ENCODE measurements around the gene MT1A.
"Not testable (repeated sequence)": the region's sequence is repeated elsewhere in the genome, so short reads cannot be mapped to it uniquely, and the experiment has no call there.

The MT1A gene

DNA sequence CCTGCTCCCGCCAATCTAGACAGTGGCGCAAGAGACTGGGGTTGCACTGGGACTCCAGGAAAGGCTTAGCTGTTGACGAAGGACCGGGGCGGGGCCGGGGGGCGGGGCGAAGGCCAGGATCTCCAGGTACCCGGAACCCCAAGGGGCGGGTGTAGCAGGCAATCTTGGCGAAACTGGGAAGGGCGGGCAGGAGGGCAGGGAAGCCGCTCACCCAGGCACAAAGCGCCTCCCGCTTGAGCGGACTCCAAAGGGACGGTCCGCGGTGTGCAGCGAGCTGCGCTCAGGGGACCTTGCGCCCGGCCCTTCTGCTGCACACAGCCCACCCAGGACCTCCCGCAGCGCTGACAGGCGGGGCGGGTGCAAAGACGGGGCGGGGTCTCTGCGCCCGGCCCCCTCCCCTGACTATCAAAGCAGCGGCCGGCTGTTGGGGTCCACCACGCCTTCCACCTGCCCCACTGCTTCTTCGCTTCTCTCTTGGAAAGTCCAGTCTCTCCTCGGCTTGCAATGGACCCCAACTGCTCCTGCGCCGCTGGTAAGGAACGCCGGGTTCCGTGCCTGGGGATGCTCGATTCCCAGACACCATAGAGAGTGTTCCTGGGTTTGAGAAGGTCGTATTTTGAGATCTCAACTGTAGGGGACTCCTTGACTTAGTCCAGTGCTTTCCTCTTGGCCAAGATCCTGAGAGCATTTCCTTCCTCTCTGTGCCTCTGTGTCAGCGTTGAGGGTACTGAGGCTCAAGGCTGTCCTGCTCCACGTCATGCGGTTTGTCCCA, 19.3 kb downstream of the MT1A start, which contains the start of gene MT1F:
TSS of gene MT1F (plus strand) at position 405 of the 772 bp plus-strand sequence. CDS start at position 505, 100 bp downstream.
- DNase-seq (ENCODE audit: low read depth, low spot score), result no peak

DNA sequence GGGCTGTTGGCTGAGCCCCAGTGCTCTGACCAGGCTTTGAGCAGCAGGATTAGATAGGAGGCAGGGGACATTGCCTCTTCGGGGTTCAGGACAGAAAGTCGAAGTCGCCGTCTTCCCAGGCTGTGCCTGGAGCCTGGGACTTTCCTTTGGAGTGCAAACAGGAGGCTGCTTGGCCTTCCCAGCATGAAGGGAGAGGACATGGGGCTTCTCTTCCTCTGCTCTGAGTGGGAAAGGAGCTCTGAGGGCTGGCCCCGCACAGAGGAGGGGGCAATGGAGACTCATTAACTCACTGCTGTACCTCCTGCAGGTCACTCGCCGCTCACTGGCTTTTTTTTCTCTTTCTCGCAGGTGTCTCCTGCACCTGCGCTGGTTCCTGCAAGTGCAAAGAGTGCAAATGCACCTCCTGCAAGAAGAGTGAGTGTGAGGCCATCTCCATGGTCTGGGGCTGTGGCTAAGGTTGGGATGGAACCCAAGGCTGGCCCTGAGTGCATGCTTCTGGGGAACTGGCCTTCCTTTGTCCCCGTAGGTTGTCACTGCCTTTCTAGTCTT, 19.9 kb downstream of the MT1A start:
- no peak for DNase-seq (ENCODE audit: low read depth, low spot score)

DNA sequence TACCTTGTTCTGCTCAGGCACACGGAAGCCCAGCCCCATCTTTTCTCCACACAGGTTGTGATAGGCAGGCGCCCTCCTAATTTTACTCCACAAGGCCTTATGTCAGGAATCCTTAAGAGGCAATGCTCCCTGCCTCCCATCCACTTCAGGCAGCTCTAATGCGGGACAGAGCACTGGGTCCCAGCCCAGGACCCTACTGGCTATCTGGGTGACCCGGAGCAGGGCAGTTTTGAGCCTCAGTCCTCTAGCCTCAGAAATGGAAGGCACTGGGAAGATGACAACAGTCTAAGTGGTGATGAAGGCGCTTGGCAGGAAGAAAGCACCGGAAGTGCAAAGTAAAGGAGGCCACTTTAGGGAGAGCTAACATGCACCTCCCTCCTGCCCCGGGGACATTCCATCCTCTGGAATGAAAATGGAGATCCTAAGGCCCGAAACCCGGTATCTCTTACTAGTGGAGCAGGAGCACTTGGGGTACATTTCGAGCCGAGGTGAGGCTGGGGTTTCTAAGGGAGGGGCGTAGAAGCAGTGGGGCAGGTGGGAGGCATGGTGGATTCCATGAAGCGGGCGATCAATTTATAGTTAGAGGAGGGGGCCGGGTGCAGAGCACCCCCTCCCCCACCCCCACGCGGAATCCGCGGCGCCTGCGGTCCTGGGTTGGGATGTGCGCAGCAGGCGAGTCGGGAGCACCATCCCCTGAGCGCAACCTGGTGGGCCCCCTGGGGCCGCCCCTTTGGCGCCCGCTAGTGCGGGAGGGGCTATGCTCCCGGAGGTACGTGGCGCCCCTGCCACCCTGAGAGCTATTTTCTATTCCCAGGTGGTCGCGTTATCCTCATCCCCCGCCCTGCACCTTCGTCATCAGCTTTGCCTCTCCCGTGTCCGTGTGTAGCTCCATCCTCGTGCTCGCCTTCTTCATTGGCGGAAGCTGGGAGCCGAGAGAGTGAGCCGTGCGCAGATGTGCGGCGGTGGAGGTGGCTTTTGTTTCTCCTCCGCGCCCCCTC, 24.2 kb downstream of the MT1A start:
- no peak for DNase-seq (ENCODE audit: low read depth, low spot score)

DNA sequence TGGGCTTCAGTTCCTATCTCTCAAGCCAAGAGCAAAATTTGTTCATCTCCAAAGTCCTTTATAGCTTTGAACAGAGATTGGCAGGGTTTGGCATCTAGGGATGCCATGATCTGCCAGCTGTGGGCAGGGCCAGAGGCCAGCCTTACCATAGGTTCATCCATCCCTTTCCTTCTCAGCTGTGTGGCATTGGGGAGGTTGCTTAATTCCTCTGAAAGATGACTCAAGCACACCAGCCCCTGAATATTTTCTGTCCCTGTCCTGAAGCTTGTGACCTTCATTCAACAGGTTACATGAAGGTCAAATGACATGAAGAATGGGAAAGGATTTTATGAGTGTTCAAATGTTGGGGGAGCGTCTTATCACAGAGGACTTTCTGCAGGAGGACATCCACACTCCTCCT, 26.0 kb downstream of the MT1A start:
- DNase-seq (ENCODE audit: low read depth, low spot score), result no peak

DNA sequence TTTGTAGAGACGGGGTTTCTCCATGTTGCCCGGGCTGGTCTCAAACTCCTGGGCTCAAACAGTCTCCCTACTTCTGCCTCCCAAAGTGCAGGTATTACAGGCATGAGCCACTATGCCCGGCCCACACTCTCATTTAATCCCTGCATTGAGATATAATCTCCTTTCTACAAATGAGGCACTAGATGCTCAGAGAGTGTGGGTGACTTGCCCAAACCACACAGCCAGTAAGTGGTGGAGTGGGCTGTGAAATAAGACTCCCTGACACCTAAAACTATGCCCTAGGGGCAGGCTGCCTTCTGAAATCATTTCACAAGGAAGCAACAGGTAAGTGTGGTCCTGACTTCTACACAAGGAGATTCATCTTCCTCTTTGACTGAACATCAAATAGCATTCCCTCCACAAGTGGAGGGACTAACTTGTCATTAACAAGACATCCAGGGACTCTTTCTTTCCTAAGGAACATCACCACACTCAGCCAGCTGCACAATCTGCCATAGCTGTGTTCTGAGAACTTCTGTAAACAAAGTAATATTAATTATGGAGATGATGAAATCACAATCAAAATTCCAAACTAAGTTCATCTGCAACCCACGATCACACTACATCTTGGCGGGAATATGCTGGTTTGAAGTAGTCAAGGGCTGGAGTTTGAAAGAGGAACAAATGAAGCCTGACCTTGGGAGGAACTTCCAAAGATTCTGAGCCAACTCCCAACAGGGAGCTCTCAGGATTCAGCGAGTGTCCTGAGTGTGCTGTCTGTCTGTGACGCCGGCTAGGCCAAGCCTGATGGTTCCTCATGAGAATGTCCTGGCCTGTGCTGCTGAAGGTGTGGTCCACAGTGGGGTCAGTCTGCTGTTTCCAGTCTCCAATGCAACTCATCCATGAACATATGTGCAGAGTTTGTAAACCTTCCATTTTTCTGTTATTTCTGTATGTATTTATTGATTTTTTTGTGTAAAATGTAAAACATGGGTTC, 27.1 kb downstream of the MT1A start:
- DNase-seq (ENCODE audit: low read depth, low spot score), result not testable (repeated sequence)

DNA sequence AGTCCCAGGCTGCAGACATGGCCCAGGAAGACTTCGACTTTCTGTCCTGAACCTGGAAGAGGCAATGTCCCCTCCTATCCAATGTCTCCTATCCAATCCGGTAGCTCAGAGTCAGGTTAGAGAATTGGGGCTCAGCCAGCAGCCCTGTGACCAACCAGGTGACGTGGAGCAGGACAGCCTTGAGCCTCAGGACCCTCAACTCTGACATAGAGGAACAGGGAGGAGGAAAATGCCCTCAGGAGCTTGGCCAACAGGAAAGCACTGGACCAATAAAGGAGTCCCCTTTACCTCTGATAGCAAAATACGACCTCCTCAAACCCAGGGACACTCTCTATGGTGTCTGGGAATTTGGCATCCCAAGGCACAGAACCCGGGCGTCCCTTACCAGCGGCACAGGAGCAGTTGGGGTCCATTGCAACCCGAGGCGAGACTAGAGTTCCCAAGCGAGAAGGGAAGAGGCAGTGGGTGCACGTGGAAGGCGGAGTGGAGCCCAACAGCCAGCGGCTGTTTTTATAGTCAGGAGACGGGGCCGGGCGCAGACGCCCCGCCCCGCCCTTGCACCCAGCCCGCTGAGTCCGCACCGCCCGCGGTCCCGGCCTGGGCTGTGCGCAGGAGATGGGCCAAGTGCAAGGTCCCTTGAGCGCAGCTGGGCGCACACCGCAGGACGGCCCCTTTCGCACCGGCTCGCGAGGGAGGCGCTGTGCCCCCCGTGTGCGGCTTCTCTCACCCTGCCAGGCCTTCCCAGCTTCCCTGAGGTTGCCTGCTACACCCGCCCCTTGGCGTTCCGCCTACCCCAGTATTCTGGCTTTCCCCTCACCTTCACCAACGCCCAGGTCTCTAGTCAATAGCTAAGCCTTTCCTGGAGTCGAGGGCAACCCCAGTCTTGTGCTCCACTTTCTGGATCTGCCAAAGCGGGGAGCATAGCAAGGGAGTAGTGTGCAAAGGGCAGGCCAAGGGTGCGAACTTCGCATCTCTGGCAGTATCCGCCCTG, 29.4 kb downstream of the MT1A start, which contains the start of gene MT1G:
TSS of gene MT1G (minus strand) at position 485 of the 991 bp plus-strand sequence. CDS start at position 413, 72 bp downstream.
- no peak for DNase-seq (ENCODE audit: low read depth, low spot score)

DNA sequence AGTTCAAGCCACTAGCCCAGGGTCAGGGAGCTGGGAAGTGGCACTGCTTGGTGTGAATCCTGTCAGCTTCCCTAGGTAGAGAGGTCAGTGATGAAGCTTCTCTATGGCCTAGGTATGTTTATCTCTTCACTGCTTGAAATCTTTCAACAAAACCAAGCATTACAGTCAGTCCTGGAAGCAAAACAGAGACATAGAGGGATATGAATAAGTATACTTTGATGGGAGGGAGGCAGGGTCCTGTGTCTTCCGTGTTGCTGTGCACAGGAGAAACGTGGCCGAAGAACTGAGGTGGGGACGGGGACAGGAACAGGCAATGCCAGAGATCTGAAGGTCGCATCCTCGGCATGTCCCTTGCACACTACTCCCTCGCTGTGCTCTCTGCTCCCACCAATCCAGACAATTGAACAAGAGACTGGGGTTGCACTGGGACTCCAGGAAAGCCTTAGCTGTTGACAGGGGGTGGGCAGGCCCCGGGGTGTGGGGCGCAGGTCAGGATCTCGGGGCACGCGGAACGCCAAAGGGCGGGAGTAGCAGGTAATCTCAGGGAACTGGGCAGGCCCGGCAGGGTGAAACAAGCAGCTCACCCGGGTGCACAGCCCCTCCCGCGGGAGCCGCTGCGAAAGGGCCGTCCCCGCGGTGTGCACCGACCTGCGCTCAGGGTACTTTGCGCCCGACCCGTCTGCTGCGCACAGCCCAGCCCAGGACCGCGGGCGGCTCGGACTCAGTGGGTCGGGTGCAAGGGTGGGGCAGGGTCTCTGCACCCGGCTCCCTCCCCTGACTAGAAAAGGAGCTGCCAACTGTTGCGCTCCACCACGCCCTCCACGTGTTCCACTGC, 30.8 kb downstream of the MT1A start, which contains the start of gene MT1H:
TSS of gene MT1H (plus strand) at position 810 of the 835 bp plus-strand sequence. CDS start 71 bp downstream, outside the sequence.
- no peak for DNase-seq (ENCODE audit: low read depth, low spot score)

DNA sequence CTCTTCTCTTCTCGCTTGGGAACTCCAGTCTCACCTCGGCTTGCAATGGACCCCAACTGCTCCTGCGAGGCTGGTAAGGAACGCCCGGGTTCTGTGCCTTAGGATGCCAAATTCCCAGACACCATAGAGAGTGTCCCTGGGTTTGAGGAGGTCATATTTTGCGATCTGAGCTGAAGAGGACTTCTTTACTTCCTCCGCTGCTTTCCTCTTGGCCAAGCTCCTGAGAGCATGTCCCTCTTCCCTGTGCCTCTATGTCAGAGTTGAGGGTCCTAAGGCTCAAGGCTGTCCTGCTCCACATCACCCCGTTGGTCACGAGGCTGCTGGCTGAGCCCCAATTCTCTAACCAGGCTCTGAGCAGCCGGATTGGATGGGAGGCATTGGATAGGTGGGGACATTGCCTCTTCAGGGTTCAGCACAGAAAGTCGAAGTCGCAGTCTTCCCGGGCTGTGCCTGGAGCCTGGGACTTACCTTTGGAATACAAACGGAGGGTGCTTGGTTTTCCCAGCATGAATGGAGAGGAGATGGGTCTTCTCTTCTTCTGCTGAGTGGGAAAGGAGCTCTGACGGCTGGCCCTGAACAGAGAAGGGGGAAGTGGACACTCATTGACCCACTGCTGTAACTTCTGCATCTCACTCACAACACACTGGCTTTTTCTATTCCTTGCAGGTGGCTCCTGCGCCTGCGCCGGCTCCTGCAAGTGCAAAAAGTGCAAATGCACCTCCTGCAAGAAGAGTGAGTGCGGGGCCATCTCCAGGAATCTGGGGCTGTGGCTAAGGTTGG, 31.6 kb downstream of the MT1A start:
- DNase-seq (ENCODE audit: low read depth, low spot score), result no peak

DNA sequence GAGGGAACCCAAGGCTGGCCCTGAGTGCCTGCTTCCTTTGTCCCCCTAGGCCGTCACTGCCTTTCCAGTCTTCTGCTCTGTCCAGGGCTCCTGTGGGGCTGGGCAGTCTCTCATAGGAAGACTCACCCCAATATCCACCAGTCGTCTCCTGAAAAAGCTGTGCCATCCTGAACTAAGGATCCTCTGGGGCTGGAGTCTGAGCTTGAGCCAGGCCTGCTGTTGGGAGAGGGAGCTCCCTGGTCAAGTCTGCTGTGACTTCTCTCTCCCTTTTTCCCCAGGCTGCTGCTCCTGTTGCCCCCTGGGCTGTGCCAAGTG, 32.1 kb downstream of the MT1A start:
- no peak for DNase-seq (ENCODE audit: low read depth, low spot score)

DNA sequence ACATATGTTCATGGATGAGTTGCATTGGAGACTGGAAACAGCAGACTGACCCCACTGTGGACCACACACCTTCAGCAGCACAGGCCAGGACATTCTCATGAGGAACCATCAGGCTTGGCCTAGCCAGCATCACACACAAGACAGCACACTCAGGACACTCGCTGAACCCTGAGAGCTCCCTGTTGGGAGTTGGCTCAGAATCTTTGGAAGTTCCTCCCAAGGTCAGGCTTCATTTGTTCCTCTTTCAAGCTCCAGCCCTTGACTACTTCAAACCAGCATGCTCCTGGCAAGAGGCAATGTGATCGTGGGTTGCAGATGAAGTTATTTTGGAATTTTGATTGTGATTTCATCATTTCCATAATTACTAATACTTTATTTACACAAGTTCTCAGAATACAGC, 33.2 kb downstream of the MT1A start:
- not testable (repeated sequence) for DNase-seq (ENCODE audit: low read depth, low spot score)

DNA sequence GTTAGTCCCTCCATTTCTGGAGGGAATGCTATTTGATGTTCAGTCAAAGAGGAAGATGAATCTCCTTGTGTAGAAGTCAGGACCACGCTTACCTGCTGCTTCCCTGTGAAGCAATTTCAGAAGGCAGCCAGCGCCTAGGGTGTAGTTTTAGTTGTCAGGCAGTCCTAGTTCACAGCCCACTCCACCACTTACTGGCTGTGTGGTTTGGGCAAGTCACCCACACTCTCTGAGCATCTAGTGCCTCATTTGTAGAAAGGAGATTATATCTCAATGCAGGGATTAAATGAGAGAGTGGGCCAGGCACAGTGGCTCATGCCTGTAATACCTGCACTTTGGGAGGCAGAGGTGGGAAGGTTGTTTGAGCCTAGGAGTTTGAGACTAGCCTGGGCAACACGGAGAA, 33.7 kb downstream of the MT1A start:
- DNase-seq (ENCODE audit: low read depth, low spot score), result not testable (repeated sequence)

DNA sequence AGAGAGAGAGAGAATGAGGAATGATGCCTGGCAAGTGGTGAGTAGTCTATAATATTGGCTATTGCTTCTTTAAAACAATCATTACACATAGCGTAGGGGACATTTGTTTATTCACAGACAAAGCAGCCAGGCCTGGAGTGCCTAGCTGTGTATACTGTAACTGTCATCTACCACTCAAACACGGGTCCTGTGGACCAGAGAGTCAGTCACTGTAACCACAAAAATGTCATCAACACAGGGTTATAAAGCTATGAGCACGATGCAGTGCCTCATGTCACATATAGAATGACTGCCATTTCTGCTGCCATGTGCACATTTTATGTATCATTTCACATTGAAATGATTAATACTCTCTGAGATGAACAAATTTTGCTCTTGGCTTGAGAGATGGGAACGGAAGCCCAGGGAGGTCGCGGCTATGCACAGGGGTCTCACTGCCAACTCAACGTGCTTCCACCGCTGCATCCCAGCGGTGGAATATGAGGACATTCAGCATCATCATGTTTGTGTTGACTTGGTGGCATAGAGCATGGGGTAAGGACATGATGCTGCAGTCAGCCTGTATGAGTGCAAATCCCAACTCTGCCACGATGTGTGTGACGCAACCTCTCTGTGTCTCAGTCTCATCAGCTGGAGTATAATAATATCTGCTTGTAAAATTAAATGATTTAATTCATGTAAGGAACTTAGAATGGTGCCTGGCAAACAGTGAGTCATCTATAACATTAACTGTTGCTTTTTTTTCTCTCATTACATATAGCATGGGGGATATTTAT, 34.5 kb downstream of the MT1A start:
- DNase-seq (ENCODE audit: low read depth, low spot score), result no peak

DNA sequence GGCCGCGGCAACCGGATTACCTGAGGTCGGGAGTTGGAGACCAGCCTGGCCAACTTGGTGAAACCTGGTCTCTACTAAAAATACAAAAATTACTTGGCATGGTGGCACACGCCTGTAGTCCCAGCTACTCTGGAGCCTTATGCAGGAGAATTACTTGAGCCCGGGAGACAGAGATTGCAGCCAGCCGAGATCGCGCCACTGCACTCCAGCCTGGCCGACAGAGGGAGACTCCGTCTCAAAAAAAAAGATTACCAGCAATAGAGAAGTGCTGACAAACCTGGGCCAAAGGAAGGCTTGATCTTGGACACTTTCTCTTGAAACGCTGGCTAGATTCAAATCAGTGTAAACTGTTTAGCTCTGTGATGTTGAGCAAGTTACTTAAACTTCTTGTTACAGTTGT, 35.5 kb downstream of the MT1A start:
- DNase-seq (ENCODE audit: low read depth, low spot score), result no peak

DNA sequence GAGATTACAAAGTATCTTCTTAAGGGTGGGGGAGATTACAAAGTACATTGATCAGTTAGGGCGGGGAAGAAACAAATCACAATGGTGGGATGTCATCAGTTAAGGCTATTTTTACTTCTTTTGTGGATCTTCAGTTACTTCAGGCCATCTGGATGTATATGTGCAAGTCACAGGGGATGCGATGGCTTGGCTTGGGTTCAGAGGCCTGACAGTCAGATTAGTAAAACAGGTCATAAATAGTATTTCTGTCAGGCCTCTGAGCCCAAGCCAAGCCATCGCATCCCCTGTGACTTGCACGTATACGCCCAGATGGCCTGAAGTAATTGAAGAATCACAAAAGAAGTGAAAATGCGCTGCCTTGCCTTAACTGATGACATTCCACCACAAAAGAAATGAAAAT, 36.1 kb downstream of the MT1A start:
- not testable (repeated sequence) for DNase-seq (ENCODE audit: low read depth, low spot score)

DNA sequence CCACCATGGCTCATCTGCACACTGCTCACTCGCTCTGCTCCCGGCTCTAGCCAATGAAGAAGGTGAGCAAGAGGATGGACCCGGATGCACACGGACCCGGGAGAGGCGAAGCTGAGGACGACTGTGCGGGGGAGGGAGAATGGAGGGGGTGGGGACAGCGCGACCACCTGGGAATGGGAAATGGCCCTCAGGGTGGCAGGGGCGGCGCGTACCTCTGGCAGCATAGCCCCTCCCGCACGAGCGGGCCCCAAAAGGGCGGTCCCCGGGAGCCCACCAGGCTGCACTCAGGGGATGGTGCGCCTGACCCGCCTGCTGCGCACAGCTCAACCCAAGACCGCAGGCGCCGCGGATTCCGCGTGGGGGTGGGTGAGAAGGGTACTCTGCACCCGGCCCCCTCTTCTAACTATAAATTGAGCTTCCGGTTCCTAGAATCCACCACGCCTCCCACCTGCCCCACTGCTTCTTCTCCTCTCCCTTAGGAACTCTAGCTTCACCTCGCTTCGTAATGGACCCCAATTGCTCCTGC, 37.3 kb downstream of the MT1A start:
- no peak for DNase-seq (ENCODE audit: low read depth, low spot score)

DNA sequence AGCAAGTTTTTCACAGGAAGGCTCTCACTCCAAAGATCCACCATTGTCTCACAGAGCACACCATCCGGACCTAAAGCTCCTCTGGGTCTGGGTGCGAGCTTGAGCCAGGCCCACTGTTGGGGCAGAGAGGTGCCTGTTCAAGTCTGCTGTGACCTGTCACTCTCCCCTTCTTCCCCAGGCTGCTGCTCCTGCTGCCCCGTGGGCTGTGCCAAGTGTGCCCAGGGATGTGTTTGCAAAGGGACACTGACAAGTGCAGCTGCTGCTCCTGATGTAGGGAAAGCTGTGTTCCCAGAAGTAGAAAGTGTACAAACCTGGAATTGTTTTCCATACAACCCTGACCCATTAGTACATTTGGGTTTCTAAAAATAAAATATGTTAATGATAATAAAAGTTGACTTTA, 39.0 kb downstream of the MT1A start:
- DNase-seq (ENCODE audit: low read depth, low spot score), result no peak
